WTC11 (cell line): ENCODE measurements around the gene PTPRG.

ENCODE experiments used
- CTCF ChIP-seq: fragments of 200-600 bp; IDR thresholded peaks from 2 replicates; pipeline ENCODE4 v1.8.0; 2022; ENCODE audit warnings: antibody characterized with exemption
- ESRRA ChIP-seq: sonication (generic); formaldehyde crosslinking; IDR thresholded peaks from 2 replicates; pipeline ENCODE4 v1.8.1; 2022; ENCODE audit warnings: mild to moderate bottlenecking, missing genetic modification reagents, borderline replicate concordance
- HMGXB4 ChIP-seq: sonication (generic); formaldehyde crosslinking; IDR thresholded peaks from 2 replicates; pipeline ENCODE4 v1.8.1; 2023; ENCODE audit warnings: mild to moderate bottlenecking, moderate library complexity, missing genetic modification reagents
- NR3C1 ChIP-seq: sonication (generic); formaldehyde crosslinking; conservative IDR thresholded peaks from 2 replicates; pipeline ENCODE4 v1.8.1; 2023; ENCODE audit warnings: low read depth, mild to moderate bottlenecking, missing genetic modification reagents
- ZBTB21 ChIP-seq: sonication (generic); formaldehyde crosslinking; IDR thresholded peaks from 2 replicates; pipeline ENCODE4 v1.8.1; 2023; ENCODE audit warnings: mild to moderate bottlenecking, missing genetic modification reagents, borderline replicate concordance
- TF ChIP-seq, protein P1 (sequence below): sonication (generic); formaldehyde crosslinking; IDR thresholded peaks from 2 replicates; pipeline ENCODE4 v1.8.1; 2023; ENCODE audit warnings: mild to moderate bottlenecking, missing genetic modification reagents, moderate library complexity
- TF ChIP-seq, protein P2 (sequence below): sonication (generic); formaldehyde crosslinking; IDR thresholded peaks from 2 replicates; pipeline ENCODE4 v1.8.0; 2022; ENCODE audit warnings: mild to moderate bottlenecking, missing genetic modification reagents

- TF ChIP-seq ESRRA (CRISPR knock-in tag) (no peak), NR3C1 (CRISPR knock-in tag) (no peak), HMGXB4 (CRISPR knock-in tag) (no peak), ZBTB21 (CRISPR knock-in tag) (no peak), CTCF (no peak)
- TF ChIP-seq, protein P1, sequence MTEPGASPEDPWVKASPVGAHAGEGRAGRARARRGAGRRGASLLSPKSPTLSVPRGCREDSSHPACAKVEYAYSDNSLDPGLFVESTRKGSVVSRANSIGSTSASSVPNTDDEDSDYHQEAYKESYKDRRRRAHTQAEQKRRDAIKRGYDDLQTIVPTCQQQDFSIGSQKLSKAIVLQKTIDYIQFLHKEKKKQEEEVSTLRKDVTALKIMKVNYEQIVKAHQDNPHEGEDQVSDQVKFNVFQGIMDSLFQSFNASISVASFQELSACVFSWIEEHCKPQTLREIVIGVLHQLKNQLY (CRISPR knock-in tag), result no peak
- TF ChIP-seq, protein P2, sequence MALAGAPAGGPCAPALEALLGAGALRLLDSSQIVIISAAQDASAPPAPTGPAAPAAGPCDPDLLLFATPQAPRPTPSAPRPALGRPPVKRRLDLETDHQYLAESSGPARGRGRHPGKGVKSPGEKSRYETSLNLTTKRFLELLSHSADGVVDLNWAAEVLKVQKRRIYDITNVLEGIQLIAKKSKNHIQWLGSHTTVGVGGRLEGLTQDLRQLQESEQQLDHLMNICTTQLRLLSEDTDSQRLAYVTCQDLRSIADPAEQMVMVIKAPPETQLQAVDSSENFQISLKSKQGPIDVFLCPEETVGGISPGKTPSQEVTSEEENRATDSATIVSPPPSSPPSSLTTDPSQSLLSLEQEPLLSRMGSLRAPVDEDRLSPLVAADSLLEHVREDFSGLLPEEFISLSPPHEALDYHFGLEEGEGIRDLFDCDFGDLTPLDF (CRISPR knock-in tag), result no peak
These were observed 250.3 kb downstream of the PTPRG start for GRCh38 chr3:61811652-61812051.
